ENCODE results near the gene PKD1L1. TPM values are rescaled to one million over a fixed set of nuclear protein-coding genes. Genes with fewer than 3 reads are reported as not detected.

The PKD1L1 gene
- total and polyA plus RNA-seq, 4 donors = 0.26 to 1.1 (median 0.55) TPM

DNA sequence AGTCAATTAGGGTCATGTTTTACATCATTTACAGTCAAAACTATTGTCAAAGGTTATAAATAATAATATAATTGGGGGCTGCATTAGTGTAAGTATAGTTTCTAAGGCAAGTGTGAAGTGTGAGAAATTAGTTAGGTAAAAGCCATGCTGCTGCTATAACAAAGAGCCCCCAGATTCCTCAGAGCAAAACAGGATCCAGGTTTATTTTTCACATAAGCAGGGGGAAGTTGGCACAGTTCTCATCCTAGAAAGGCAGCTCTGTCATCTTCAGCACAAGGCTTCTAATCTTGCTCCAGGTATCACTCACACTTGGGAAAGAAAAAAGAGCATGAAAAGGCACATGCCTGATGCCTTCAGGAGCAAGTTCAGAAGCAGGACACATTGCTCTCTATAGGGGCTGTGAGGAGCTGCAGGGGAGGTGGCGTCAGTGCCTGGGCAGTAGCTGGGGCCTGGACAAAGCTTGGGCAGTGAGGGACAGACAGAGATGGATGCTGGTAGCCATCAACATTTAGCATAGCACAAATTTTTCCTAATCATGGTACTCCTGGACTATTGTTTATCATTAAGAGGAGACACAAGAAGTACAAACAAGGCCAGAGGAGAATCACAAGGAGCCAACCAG, 170.6 kb downstream of the PKD1L1 start:
- Histone ChIP-seq H3K36me3 (ENCODE audit: control insufficient read depth in 4 of 4, insufficient read depth in 4 of 4, low read length in 4 of 4) (no peaks in the 10 kb centered on the region), H3K4me1 (ENCODE audit: control insufficient read depth in 5 of 5, insufficient read depth in 5 of 5, low read length in 5 of 5) (no peaks in the 10 kb centered on the region), H3K27ac (ENCODE audit: low read depth in 1 of 2, low read length in 1 of 2) (no peak overlapping the region), H3K27me3 (ENCODE audit: control insufficient read depth in 3 of 3, insufficient read depth in 3 of 3, low read length in 2 of 3) (no peaks in the 10 kb centered on the region), H3K9ac (ENCODE audit: insufficient read depth in 1 of 2, low read length in 2 of 2) (no peak overlapping the region), H3K4me3 (no peak overlapping the region), H3K9me3 (ENCODE audit: control insufficient read depth in 4 of 4, insufficient read depth in 3 of 4, low read length in 3 of 4) (peaks cover 0 to 1% (median 0%) of the 10 kb centered on the region in 4 donors)
- ATAC-seq (ENCODE audit: insufficient read depth, low FRiP score) (no peak), DNase-seq (no peak)
- TF ChIP-seq, protein P1, sequence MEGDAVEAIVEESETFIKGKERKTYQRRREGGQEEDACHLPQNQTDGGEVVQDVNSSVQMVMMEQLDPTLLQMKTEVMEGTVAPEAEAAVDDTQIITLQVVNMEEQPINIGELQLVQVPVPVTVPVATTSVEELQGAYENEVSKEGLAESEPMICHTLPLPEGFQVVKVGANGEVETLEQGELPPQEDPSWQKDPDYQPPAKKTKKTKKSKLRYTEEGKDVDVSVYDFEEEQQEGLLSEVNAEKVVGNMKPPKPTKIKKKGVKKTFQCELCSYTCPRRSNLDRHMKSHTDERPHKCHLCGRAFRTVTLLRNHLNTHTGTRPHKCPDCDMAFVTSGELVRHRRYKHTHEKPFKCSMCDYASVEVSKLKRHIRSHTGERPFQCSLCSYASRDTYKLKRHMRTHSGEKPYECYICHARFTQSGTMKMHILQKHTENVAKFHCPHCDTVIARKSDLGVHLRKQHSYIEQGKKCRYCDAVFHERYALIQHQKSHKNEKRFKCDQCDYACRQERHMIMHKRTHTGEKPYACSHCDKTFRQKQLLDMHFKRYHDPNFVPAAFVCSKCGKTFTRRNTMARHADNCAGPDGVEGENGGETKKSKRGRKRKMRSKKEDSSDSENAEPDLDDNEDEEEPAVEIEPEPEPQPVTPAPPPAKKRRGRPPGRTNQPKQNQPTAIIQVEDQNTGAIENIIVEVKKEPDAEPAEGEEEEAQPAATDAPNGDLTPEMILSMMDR (IDR thresholded peaks at IDR 0.05; ENCODE audit: control extremely low read depth, extremely low read depth) = no peak
- WGBS, 2 donors = 100% methylated on average over 1 of the region's 1 CpG

GRCh38 chr7:47776335-47776734, 171.9 kb downstream of the PKD1L1 start:
- H3K4me1 ChIP-seq (ENCODE audit: control insufficient read depth in 5 of 5, insufficient read depth in 5 of 5, low read length in 5 of 5) = no peaks in the 10 kb centered on the region
- no peak overlapping the region for H3K27ac ChIP-seq (ENCODE audit: low read depth in 1 of 2, low read length in 1 of 2)
- WGBS, 2 donors = 100% methylated on average over 1 of the region's 1 CpG
- no peak overlapping the region for H3K9ac ChIP-seq (ENCODE audit: insufficient read depth in 1 of 2, low read length in 2 of 2)
- no peak for DNase-seq
- no peaks in the 10 kb centered on the region for H3K27me3 ChIP-seq (ENCODE audit: control insufficient read depth in 3 of 3, insufficient read depth in 3 of 3, low read length in 2 of 3)
- H3K9me3 ChIP-seq (ENCODE audit: control insufficient read depth in 4 of 4, insufficient read depth in 3 of 4, low read length in 3 of 4) = peaks cover 0 to 1% (median 0%) of the 10 kb centered on the region in 4 donors
- H3K4me3 ChIP-seq = no peak overlapping the region
- H3K36me3 ChIP-seq (ENCODE audit: control insufficient read depth in 4 of 4, insufficient read depth in 4 of 4, low read length in 4 of 4) = no peaks in the 10 kb centered on the region
- no peak for ATAC-seq (ENCODE audit: insufficient read depth, low FRiP score)
- TF ChIP-seq, protein P1 (IDR thresholded peaks at IDR 0.05; ENCODE audit: control extremely low read depth, extremely low read depth) = no peak

GRCh38 chr7:47775238-47775637, 173.0 kb downstream of the PKD1L1 start:
- WGBS, 2 donors = 55 to 61% methylated on average over 2 of the region's 2 CpGs

More at GRCh38 chr7:47775238-47775637, 173.0 kb downstream of the PKD1L1 start:
- no peaks in the 10 kb centered on the region for H3K4me1 ChIP-seq (ENCODE audit: control insufficient read depth in 5 of 5, insufficient read depth in 5 of 5, low read length in 5 of 5)
- no peak overlapping the region for H3K9ac ChIP-seq (ENCODE audit: insufficient read depth in 1 of 2, low read length in 2 of 2)
- no peak for ATAC-seq (ENCODE audit: insufficient read depth, low FRiP score)
- no peak for DNase-seq
- no peak overlapping the region for H3K27ac ChIP-seq (ENCODE audit: low read depth in 1 of 2, low read length in 1 of 2)
- no peaks in the 10 kb centered on the region for H3K36me3 ChIP-seq (ENCODE audit: control insufficient read depth in 4 of 4, insufficient read depth in 4 of 4, low read length in 4 of 4)
- H3K4me3 ChIP-seq = no peak overlapping the region
- H3K9me3 ChIP-seq (ENCODE audit: control insufficient read depth in 4 of 4, insufficient read depth in 3 of 4, low read length in 3 of 4) = peaks cover 0 to 1% (median 0%) of the 10 kb centered on the region in 4 donors
- no peaks in the 10 kb centered on the region for H3K27me3 ChIP-seq (ENCODE audit: control insufficient read depth in 3 of 3, insufficient read depth in 3 of 3, low read length in 2 of 3)
- TF ChIP-seq, protein P1 (IDR thresholded peaks at IDR 0.05; ENCODE audit: control extremely low read depth, extremely low read depth) = no peak

Measured in lung (tissue), 12 donors.